Fibroblast of skin of scalp (primary cell): ENCODE measurements around the gene ISLR2. TPM values are rescaled to one million over a fixed set of nuclear protein-coding genes. Genes with fewer than 3 reads are reported as not detected.
"Not testable (repeated sequence)": the region's sequence is repeated elsewhere in the genome, so short reads cannot be mapped to it uniquely, and the experiment has no call there.

Experiments used
- DNase-seq: peaks from one replicate; pipeline ENCODE4 v3.0.0-alpha.2; 2013
- polyA plus RNA-seq, 2 experiments: library from polyadenylated mRNA; unstranded; fragments of 120-200 nt; gene quantifications; one replicate each; pipeline ENCODE4 v1.2.1, GENCODE V29; 2013; ENCODE audit not compliant: insufficient read length in 2 of 2

ISLR2 gene
- polyA plus RNA-seq (2013, experiment 1 of 2; ENCODE audit: insufficient read length) = 0.17 TPM
- polyA plus RNA-seq (2013, experiment 2 of 2; ENCODE audit: insufficient read length) = 0.28 TPM

- no peak for DNase-seq
These were observed at the start of gene ISLR2 for GRCh38 chr15:74130155-74130848. ISLR2 (plus strand) TSS chr15:74130586; CDS start chr15:74132755, 2,169 bp downstream.

- DNase-seq = not testable (repeated sequence)
These were observed 47.9 kb upstream of the ISLR2 start, which contains the start of gene GOLGA6A for GRCh38 chr15:74082450-74082849. GOLGA6A (minus strand) TSS chr15:74082550; CDS start chr15:74082509, 41 bp downstream.

GRCh38 chr15:74094567-74094966 is 35.8 kb upstream of the ISLR2 start:
- DNase-seq = not testable (repeated sequence)

- DNase-seq = not testable (repeated sequence)
These were observed 34.8 kb upstream of the ISLR2 start for GRCh38 chr15:74095610-74096009.

- DNase-seq = not testable (repeated sequence)
These were observed 33.5 kb upstream of the ISLR2 start for GRCh38 chr15:74096753-74097474.

- DNase-seq = peak; percentile 96
These were observed 30.2 kb upstream of the ISLR2 start for GRCh38 chr15:74099963-74100733.

GRCh38 chr15:74108111-74108510 is 22.3 kb upstream of the ISLR2 start:
- DNase-seq = no peak

- DNase-seq = not testable (repeated sequence)
These were observed 21.8 kb upstream of the ISLR2 start for GRCh38 chr15:74108611-74109010.

- DNase-seq = no peak
These were observed 20.7 kb upstream of the ISLR2 start for GRCh38 chr15:74109713-74110112.

GRCh38 chr15:74120426-74120825 is 10.0 kb upstream of the ISLR2 start:
- no peak for DNase-seq

- DNase-seq = no peak
These were observed 9.3 kb upstream of the ISLR2 start for GRCh38 chr15:74121039-74121438.

GRCh38 chr15:74121858-74122257 is 8.5 kb upstream of the ISLR2 start:
- DNase-seq = no peak

- no peak for DNase-seq
These were observed 7.8 kb upstream of the ISLR2 start for GRCh38 chr15:74122403-74123130.

GRCh38 chr15:74123131-74123429 is 7.3 kb upstream of the ISLR2 start:
- no peak for DNase-seq

- DNase-seq = no peak
These were observed 6.7 kb upstream of the ISLR2 start for GRCh38 chr15:74123658-74124057.

GRCh38 chr15:74124196-74124595 is 6.2 kb upstream of the ISLR2 start:
- DNase-seq = no peak

- peak; percentile 51 for DNase-seq
These were observed 5.6 kb upstream of the ISLR2 start for GRCh38 chr15:74124759-74125158.

GRCh38 chr15:74127255-74127953 is 3.0 kb upstream of the ISLR2 start:
- peak; percentile 87 for DNase-seq

GRCh38 chr15:74127954-74128784 is 2.2 kb upstream of the ISLR2 start:
- no peak for DNase-seq

GRCh38 chr15:74128785-74129585 is 1.4 kb upstream of the ISLR2 start:
- no peak for DNase-seq
